Stomach (tissue), 9 donors: ENCODE measurements around the gene PPP1R12B. TPM values are rescaled to one million over a fixed set of nuclear protein-coding genes. Genes with fewer than 3 reads are reported as not detected.
"Not testable (repeated sequence)": the region's sequence is repeated elsewhere in the genome, so short reads cannot be mapped to it uniquely, and the experiment has no call there.

Experiments used
- DNase-seq, 2 donors: peaks; one replicate each; pipeline versions ENCODE4 v3.0.0 to v3.0.0-alpha.2; 2013 to 2019
- H3K27ac ChIP-seq, 5 donors: fragments of 200-600 bp in 4 of 5; sonication (generic) in 4 of 5; one replicate each; pipeline ENCODE4 v1.5.1; 2013 to 2019; ENCODE audit warnings: mild to moderate bottlenecking in 1 of 5, moderate library complexity in 1 of 5
- H3K27me3 ChIP-seq, 3 donors: fragments of 200-600 bp; sonication (generic); one replicate each; pipeline ENCODE4 v1.5.1; 2017 to 2019; ENCODE audit warnings: mixed run types in 1 of 3
- H3K36me3 ChIP-seq, 4 donors: fragments of 200-600 bp; sonication (generic); 1 replicate in 3 of 4; 2 replicates in 1 of 4; pipeline ENCODE4 v1.5.1; 2016 to 2019
- H3K4me1 ChIP-seq, 4 donors: fragments of 200-600 bp; sonication (generic); one replicate each; pipeline ENCODE4 v1.5.1; 2016 to 2019
- H3K4me3 ChIP-seq, 4 donors: fragments of 200-600 bp; sonication (generic) in 3 of 4; one replicate each; pipeline ENCODE4 v1.5.1; 2016 to 2019; ENCODE audit warnings: mild to moderate bottlenecking in 1 of 4
- H3K9me3 ChIP-seq, 4 donors: fragments of 200-600 bp; sonication (generic); one replicate each; pipeline ENCODE4 v1.5.1; 2016 to 2019
- CTCF ChIP-seq, 7 experiments: fragments of 450-650 bp in 4 of 7; fragments of 200-600 bp in 3 of 7; sonication (generic) in 3 of 7; IDR thresholded peaks; one replicate each; pipeline ENCODE4 v1.5.1; 2016 to 2019; ENCODE audit warnings: antibody characterized with exemption in 7 of 7, control low read depth in 2 of 7, mild to moderate bottlenecking in 1 of 7
- EP300 ChIP-seq: sonication (generic); formaldehyde crosslinking; IDR thresholded peaks from one replicate; pipeline ENCODE4 v1.6.1; 2017; ENCODE audit warnings: antibody characterized with exemption
- POLR2A ChIP-seq, 4 donors: fragments of 450-650 bp; IDR thresholded peaks; one replicate each; pipeline ENCODE4 v1.6.1; 2016; ENCODE audit warnings: antibody characterized with exemption in 4 of 4, control low read depth in 2 of 4, mild to moderate bottlenecking in 1 of 4, moderate library complexity in 1 of 4
- POLR2AphosphoS5 ChIP-seq, 3 donors: sonication (generic); formaldehyde crosslinking; IDR thresholded peaks; one replicate each; pipeline ENCODE4 v1.6.1; 2016; ENCODE audit warnings: antibody characterized with exemption in 3 of 3
- WGBS, 5 donors: extraction: QIAGEN DNeasy Blood & Tissue Kit in 3 of 5; methylation state at CpG; one replicate each; pipeline versions ENCODE4 v1.1.5 to v1.1.7; 2013 to 2018; 5-methylcytosine and 5-hydroxymethylcytosine counted together
- intact Hi-C: fragments of 100-400 bp; cut with DNase I; formaldehyde crosslinking; loops from one replicate; pipeline ENCODE4 v1.15.1; 2023; ENCODE audit warnings: low total_unique reads
- polyA plus RNA-seq, 3 donors: library from polyadenylated mRNA; stranded (reverse); fragments of 200-250 nt; gene quantifications; one replicate each; pipeline ENCODE4 v1.2.3, GENCODE V29; 2013
- total RNA-seq, 5 donors: library from RNA; depleted of rRNA; stranded (reverse); fragments of >200 nt; gene quantifications; one replicate each; pipeline versions ENCODE4 v1.1.0 to v1.2.3, GENCODE V29; 2014 to 2016
- donor health status: healthy with polysubstance abuse.
- donor health status: Bipolar disorder and iron deficiency.
- donor health status: healthy.

PPP1R12B gene
- total and polyA plus RNA-seq, 8 donors: 9.7 to 352 (median 96.0) TPM

GRCh38 chr1:202361701-202362100 is 13.2 kb downstream of the PPP1R12B start:
- Histone ChIP-seq H3K27me3 (no peaks in the 10 kb centered on the region), H3K4me1 (peaks cover 0 to 16% (median 6%) of the 10 kb centered on the region in 4 donors), H3K36me3 (no peaks in the 10 kb centered on the region), H3K4me3 (no peak overlapping the region), H3K27ac (no peak overlapping the region), H3K9me3 (no peaks in the 10 kb centered on the region)
- TF ChIP-seq POLR2A (IDR thresholded peaks at IDR 0.05): no peak
- intact Hi-C loops: no loop called here
- DNase-seq: no peak
- WGBS, 5 donors: 90 to 98% (median 95%) methylated on average over 3 of the region's 3 CpGs

GRCh38 chr1:202362212-202362611 is 13.7 kb downstream of the PPP1R12B start:
- DNase-seq: no peak
- H3K4me3 ChIP-seq: no peak overlapping the region
- H3K27me3 ChIP-seq: no peaks in the 10 kb centered on the region
- no peak overlapping the region for H3K27ac ChIP-seq
- peaks cover 0 to 22% (median 6%) of the 10 kb centered on the region in 4 donors for H3K4me1 ChIP-seq
- no peaks in the 10 kb centered on the region for H3K36me3 ChIP-seq
- H3K9me3 ChIP-seq: no peaks in the 10 kb centered on the region
- intact Hi-C loops: no loop called here
- WGBS, 5 donors: 95 to 100% (median 96%) methylated on average over 2 of the region's 2 CpGs
- TF ChIP-seq POLR2AphosphoS5 (IDR thresholded peaks at IDR 0.05) (no peak), EP300 (no peak), POLR2A (IDR thresholded peaks at IDR 0.05) (no peak), CTCF (IDR thresholded peaks at IDR 0.05) (no peak)

- Histone ChIP-seq H3K36me3 (no peaks in the 10 kb centered on the region), H3K9me3 (no peaks in the 10 kb centered on the region), H3K27me3 (no peaks in the 10 kb centered on the region), H3K27ac (no peak overlapping the region), H3K4me1 (peaks cover 0 to 22% (median 3%) of the 10 kb centered on the region in 4 donors), H3K4me3 (no peak overlapping the region)
- WGBS, 5 donors: 75 to 90% (median 83%) methylated on average over 4 of the region's 4 CpGs
- no peak for DNase-seq
- TF ChIP-seq POLR2AphosphoS5 (IDR thresholded peaks at IDR 0.05): no peak
- intact Hi-C loops: no loop called here
Measured at GRCh38 chr1:202365092-202365815, 16.8 kb downstream of the PPP1R12B start.

- no peak overlapping the region for H3K27ac ChIP-seq
- no peaks in the 10 kb centered on the region for H3K9me3 ChIP-seq
- TF ChIP-seq POLR2AphosphoS5 (IDR thresholded peaks at IDR 0.05) (no peak), EP300 (no peak), CTCF (IDR thresholded peaks at IDR 0.05) (no peak), POLR2A (IDR thresholded peaks at IDR 0.05) (no peak)
- H3K36me3 ChIP-seq: no peaks in the 10 kb centered on the region
- no peak overlapping the region for H3K4me3 ChIP-seq
- intact Hi-C loops: no loop called here
- DNase-seq: no peak
- WGBS, 5 donors: 49 to 67% (median 55%) methylated on average over 1 of the region's 1 CpG
- H3K4me1 ChIP-seq: peaks cover 0 to 22% (median 3%) of the 10 kb centered on the region in 4 donors
- H3K27me3 ChIP-seq: no peaks in the 10 kb centered on the region
Measured at GRCh38 chr1:202367271-202367670, 18.8 kb downstream of the PPP1R12B start.

GRCh38 chr1:202370906-202371305 is 22.4 kb downstream of the PPP1R12B start:
- DNase-seq, intact Hi-C loops, H3K27me3 ChIP-seq, H3K36me3 ChIP-seq, H3K9me3 ChIP-seq, H3K27ac ChIP-seq, H3K4me3 ChIP-seq: not testable (repeated sequence)
- WGBS, 5 donors: 91 to 100% (median 94%) methylated on average over 4 of the region's 4 CpGs
- H3K4me1 ChIP-seq: peaks cover 0 to 18% (median 5%) of the 10 kb centered on the region in 4 donors

GRCh38 chr1:202374099-202374498 is 25.6 kb downstream of the PPP1R12B start:
- no peak for TF ChIP-seq CTCF (IDR thresholded peaks at IDR 0.05)
- intact Hi-C loops: no loop called here
- no peaks in the 10 kb centered on the region for H3K36me3 ChIP-seq
- H3K27ac ChIP-seq: no peak overlapping the region
- no peaks in the 10 kb centered on the region for H3K9me3 ChIP-seq
- H3K4me1 ChIP-seq: peaks cover 0 to 17% (median 3%) of the 10 kb centered on the region in 4 donors
- DNase-seq: no peak
- H3K4me3 ChIP-seq: no peak overlapping the region
- no peaks in the 10 kb centered on the region for H3K27me3 ChIP-seq

- intact Hi-C loops: not testable (repeated sequence)
Measured at GRCh38 chr1:202375175-202375574, 26.7 kb downstream of the PPP1R12B start.

More at GRCh38 chr1:202375175-202375574, 26.7 kb downstream of the PPP1R12B start:
- not testable (repeated sequence) for H3K9me3 ChIP-seq, DNase-seq, H3K27me3 ChIP-seq, H3K27ac ChIP-seq, H3K36me3 ChIP-seq, H3K4me3 ChIP-seq
- 83 to 90% (median 88%) methylated on average over 3 of the region's 3 CpGs for WGBS, 5 donors
- peaks cover 0 to 24% (median 4%) of the 10 kb centered on the region in 4 donors for H3K4me1 ChIP-seq
